T follicular helper cell (primary cell): ENCODE data around the gene TEN1.
"Not testable (repeated sequence)": the region's sequence is repeated elsewhere in the genome, so short reads cannot be mapped to it uniquely, and the experiment has no call there.

Source experiments
- DNase-seq: peaks from one replicate; pipeline ENCODE4 v3.0.0-alpha.2; 2020; ENCODE audit warnings: low read depth

Gene TEN1

GRCh38 chr17:76026714-76027158 lies 47.7 kb downstream of the TEN1 start:
- DNase-seq: no peak

- no peak for DNase-seq
Measured at GRCh38 chr17:76027159-76027839, 48.3 kb downstream of the TEN1 start, which contains the start of gene EVPL. Gene EVPL, minus strand, starts transcription at chr17:76027306. Its CDS starts 108 bp downstream, at chr17:76027198.

- no peak for DNase-seq
Measured at GRCh38 chr17:76032073-76032779, 53.2 kb downstream of the TEN1 start.

- DNase-seq: no peak
Measured at GRCh38 chr17:76032780-76033108, 53.7 kb downstream of the TEN1 start.

DNA sequence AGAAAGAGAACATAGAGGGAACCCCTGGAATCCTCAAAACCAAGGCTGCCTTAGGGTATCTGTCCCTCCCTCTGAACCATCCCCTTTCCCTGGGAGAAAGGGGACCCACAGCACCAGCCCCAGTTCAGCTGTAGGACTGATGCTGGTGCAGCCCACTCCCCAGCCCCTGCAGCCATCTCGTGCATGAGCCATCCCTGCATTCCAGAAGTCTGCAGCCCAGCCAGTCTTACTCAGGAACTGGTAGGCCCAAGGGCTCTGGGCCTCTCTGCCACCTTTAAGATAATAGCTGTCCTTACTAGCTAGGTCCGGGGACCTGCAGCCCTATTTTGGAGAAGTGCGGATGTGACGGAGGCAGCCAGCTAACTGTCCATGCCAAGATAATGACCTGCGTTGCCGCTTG lies 54.1 kb downstream of the TEN1 start:
- DNase-seq: no peak

- DNase-seq: no peak
Measured at GRCh38 chr17:76034428-76035350, 55.6 kb downstream of the TEN1 start.

GRCh38 chr17:76036497-76037261 lies 57.6 kb downstream of the TEN1 start:
- DNase-seq: no peak

- DNase-seq: no peak
Measured at GRCh38 chr17:76038050-76038449, 59.0 kb downstream of the TEN1 start.

DNA sequence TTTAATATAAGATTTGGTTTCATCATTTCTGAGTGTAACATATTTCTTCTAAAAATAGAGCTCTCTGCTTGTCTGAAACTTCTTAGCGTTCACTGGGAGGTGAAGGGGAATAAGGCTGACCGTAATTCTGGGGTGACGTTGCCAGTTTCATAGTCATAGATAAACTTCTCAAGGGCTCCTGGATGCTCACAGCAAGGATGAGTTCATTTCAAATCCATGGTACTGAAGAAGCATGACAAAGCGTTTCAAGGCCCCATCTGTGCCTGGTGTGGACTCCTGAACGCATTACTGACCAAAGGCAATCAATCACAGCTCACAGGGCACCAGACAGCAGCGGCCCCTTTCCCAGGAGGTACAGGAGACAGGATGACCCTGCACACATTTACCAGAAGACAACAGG lies 60.1 kb downstream of the TEN1 start:
- DNase-seq: no peak

- no peak for DNase-seq
Measured at GRCh38 chr17:76040376-76040775, 61.3 kb downstream of the TEN1 start.

GRCh38 chr17:76042868-76043267 lies 63.8 kb downstream of the TEN1 start:
- not testable (repeated sequence) for DNase-seq

DNA sequence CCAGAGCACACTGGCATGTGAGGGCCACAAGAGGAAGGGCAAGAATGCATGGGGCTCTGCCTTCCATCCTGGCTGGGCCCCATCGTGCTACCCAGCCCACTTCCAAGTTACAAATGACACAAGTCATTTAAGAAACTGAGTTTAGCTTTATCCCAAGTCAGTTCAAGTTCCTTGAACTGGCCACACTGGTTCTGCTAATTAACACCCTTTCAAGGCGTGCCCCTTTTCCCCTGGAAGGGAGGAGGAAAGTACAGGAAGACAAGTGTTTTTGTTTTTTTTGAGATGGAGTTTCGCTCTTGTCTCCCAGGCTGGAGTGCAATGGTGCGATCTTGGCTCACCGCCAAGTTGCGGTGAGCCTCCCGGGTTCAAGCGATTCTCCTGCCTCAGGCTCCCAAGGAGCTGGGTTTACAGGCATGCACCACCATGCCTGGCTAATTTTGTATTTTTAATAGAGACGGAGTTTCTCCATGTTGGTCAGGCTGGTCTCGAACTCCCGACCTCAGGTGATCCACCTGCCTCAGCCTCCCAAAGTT lies 65.5 kb downstream of the TEN1 start:
- DNase-seq: not testable (repeated sequence)

- DNase-seq: no peak
Measured at GRCh38 chr17:76046064-76046463, 67.0 kb downstream of the TEN1 start.

DNA sequence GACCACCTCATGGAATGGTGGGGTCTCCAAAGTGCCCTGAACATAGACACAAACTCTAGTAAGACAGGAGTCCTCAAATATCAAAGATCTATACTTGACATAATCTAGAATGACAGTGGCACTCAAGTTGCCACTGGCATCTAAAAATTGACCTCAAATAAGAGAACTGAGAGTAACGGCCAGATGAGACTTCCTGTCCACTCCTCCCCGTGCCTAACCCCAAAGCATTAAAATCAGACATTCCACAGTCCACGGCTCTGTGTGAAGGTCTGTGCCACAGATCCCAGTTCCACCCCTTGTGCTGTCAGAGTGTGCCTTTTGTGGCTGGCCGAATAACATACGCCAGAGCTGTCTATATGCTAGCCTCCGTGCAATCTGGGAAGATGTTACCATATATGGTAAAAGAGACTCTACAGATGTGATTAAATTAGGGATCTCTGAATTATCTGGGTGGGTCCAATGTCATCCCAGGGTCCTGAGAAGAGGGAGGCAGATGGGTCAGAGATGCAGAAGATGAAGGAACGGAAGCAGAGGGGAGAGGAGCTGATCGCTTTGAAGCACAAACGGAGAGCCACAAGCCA lies 69.1 kb downstream of the TEN1 start:
- no peak for DNase-seq

GRCh38 chr17:76048711-76049110 lies 69.7 kb downstream of the TEN1 start:
- no peak for DNase-seq

DNA sequence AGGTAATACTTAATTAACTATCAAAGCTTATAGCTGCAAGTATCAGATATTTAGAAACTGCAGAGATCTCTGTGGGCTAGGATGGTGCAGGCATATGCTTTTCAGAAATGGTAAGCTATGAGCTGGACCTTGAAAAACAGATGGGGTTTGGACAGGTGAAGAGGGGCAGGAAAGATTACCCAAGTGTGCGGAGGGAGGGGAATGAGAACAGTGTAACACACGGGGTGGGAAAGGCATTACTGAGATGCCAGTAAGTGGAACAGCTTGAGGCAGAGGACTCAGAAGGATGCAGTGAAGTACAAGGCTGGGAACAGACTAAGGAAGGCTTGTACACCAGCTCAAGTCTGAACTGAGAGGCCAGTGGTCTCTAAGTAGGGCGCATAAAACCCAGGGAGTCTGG lies 70.2 kb downstream of the TEN1 start:
- DNase-seq: no peak

DNA sequence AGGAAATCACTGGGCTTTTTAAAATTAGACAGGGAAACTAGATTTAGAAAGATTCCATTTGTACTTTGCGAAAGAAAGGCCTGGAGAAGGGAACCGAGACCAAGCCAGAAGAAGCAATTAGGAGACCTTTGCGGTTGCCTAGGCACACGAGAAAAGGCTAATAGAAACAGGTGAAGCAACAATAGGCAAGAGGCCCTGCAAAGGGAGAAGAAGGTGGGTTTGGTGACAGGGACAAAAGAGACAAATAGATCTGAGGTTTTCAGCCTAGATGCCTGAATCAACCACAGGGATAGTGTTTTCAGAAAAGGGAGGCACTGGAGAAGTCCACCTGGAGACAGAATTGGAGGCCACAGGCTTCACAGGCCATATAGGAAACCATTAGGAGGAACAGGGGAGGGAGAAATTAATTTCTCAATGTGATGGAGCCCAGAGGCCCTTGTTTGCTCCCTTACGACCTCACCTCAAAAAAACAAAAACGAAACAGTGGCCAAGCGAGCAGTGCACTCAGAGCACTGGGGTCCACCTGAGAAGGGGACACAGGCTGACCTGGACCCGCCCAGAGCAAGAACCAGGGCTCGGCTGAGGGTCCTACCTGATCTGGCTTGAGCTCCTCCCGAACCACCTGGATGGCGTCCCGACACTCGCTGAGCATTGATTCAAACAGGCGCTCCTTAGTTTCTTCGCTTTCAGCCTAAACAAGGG lies 70.9 kb downstream of the TEN1 start:
- DNase-seq: no peak
